GM12873 (cell line): ENCODE results near the gene TBC1D4.

Source experiments
- CTCF ChIP-seq: IDR thresholded peaks from 2 replicates; pipeline ENCODE4 v1.5.1; 2012; ENCODE audit warnings: low read depth, mild to moderate bottlenecking, moderate library complexity, low read length, control low read depth; ENCODE audit not compliant: insufficient read depth; ENCODE audit errors: missing control alignments

Gene TBC1D4

GRCh38 chr13:75461314-75461713 is 20.7 kb downstream of the TBC1D4 start:
- no peak for TF ChIP-seq CTCF

GRCh38 chr13:75460644-75461043 is 21.3 kb downstream of the TBC1D4 start:
- TF ChIP-seq CTCF, result no peak

- TF ChIP-seq CTCF, result no peak
Measured at GRCh38 chr13:75458696-75459422, 23.1 kb downstream of the TBC1D4 start.

GRCh38 chr13:75455962-75456361 is 26.0 kb downstream of the TBC1D4 start:
- TF ChIP-seq CTCF, result no peak

- TF ChIP-seq CTCF, result no peak
Measured at GRCh38 chr13:75454497-75454896, 27.5 kb downstream of the TBC1D4 start.

GRCh38 chr13:75452564-75452963 is 29.4 kb downstream of the TBC1D4 start:
- no peak for TF ChIP-seq CTCF

- no peak for TF ChIP-seq CTCF
Measured at GRCh38 chr13:75447493-75447892, 34.5 kb downstream of the TBC1D4 start.
